GM15510 (cell line): ENCODE data around the gene KIF26A.

Experiments used
- POLR2A ChIP-seq: IDR thresholded peaks from 3 replicates; pipeline ENCODE4 v1.6.1; 2011; ENCODE audit warnings: borderline replicate concordance; ENCODE audit not compliant: insufficient read length; ENCODE audit errors: extremely low read depth

The KIF26A gene

DNA sequence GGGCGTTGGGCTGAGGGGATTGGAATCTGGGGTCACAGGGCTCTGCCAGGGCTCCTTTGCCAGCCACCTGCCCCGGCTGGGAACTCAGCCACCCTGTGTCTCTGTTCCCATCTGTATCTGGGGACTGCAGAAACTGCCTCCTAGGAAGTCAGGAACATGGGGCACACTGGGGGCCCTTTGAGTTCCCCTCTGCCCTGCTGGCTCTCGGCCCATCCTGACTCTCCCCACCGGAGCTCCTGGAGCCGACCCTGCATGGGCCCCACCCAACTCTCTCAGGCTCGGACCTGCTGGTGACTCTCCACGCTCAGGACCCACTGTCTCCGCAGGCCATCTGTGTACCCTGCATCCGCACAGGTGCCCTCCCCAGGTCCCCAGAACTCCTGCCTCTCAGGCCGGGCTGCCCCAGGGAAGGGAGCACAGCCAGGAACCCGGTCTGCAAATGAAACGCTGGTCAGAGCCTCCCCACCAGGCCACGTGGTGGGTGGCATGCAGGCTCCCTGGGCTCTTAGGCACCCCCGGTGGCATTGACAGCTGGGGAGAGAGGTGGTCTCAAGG, 82.8 kb downstream of the KIF26A start:
- TF ChIP-seq POLR2A = no peak

DNA sequence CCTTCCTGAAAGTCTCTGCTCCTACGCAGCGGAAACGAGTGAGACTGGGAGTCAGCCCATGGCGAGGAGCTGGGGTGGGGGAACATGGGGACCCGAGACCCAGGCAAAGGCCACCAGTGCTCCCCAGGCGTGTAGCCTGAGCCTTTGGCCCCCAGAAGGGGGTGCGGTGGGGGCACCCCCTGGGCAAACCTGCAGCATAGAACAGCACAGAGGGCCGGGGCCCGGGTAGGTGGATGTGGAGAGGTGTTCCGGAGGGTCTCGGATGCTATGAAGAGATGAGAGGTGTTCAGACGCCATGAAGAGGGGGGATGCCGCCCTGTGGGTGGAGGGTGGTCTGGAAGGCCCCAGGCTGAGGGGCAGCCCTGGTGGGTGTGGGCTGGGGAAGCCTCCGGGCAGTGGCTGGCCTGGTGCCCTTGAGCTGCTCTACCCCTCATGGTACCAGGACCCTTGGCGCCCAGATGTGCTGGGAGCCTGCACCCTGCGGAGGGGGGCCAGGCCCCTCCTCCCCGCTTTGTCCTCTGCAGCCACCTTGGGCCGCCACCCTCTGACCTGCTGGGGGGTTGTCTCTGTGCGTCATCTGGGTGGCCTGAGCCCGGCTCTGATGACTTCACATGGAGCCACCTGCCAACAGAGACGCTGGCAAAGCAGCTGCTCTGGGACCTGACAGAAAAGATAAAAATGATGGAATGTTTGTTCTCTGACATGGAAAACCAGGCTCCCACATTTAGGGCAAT, 83.4 kb downstream of the KIF26A start:
- no peak for TF ChIP-seq POLR2A

DNA sequence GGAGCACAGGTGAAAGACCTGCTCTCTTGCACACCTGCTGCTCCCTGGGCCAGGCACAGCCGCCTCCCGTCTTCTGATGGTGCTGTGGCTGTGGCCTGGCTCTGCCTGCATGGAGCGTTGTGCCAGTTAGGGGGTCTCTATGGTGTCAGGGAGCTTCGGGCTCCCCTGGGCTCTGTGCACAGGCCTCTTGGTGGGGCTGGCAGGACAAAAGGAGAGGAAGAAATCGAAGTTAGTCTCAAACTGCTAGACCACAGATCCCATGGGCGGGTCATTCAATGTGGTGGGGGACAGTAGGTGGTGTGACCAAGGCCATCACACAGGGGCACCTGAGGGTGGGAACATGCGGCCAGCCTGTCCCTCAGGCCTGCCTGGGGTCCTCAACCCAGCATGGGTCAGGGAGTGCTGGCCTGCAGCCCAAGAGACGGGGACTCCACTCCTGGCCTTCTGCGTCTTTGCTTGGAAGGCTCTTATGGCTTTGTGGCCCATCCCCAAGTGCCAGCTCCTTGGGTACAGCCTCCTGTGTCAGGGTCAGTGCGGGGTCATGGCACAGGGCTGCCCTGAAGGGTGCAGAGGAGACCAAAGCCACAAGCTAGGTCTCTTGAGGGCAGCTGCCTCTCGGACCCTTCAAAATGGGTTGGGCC, 84.1 kb downstream of the KIF26A start:
- no peak for TF ChIP-seq POLR2A

DNA sequence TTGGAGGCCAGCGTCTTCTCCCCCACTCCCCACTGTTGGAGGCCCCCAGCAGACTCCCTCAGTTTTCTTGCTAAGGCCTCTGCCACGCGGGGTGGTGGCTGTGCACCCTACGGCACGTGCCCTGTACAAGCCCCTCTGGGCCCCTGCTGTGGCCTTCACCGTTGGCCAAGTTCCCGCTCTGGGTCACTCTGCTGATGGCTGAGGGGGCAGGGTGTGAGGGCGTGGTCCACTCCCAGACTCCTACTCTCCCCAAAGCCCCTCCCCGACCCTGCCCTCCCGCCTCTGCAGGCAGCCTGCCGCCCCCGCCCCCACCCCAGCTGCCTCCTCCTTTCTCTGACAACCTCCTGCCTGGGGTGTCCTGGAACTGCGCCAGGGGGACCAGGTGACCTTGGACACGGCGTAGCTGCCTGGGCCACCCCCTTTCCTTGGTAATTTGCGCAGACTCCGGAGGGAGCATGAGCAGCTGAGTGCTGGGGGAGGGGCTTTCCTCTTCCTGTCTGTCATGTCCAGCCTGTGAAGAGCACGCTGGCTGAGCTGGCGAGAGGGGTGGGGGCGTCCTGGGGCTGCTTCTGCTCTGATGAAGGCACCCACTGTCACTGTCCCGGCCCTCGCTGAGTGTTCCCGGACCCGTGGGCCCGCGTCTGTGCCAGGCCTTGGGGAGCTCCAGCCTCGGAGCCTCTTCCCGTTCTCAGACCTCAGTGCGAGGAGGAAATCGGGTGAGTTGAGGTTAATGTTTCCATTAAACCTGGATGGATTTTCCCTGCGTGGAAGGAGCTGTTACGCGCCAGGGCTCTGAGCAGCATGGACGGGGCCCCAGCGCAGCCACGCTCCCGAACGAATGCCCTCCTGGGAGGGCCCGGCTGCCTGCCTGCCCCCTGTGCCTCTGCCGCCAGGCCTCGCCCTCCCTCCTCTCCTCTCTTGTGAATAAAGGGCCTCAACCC, 85.0 kb downstream of the KIF26A start:
- no peak for TF ChIP-seq POLR2A

DNA sequence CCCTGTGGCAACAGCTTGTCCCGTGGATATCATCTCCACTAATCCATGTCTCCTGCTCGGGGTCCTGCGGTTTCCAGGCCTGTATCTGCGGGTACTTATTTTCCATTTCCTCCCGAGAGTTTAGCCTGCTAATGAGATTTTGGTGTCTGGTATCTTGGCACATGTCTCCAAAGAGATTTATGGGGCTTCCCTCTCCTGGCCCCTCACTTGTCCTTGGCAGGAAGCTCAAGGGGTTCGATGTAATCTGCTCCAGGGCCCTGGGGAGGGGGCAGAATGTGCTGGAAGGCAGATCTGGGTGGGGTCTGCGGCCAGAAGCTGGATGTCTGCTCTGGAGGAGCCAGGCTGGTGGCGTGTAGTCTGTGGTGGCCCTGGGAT, 85.7 kb downstream of the KIF26A start:
- TF ChIP-seq POLR2A = no peak

DNA sequence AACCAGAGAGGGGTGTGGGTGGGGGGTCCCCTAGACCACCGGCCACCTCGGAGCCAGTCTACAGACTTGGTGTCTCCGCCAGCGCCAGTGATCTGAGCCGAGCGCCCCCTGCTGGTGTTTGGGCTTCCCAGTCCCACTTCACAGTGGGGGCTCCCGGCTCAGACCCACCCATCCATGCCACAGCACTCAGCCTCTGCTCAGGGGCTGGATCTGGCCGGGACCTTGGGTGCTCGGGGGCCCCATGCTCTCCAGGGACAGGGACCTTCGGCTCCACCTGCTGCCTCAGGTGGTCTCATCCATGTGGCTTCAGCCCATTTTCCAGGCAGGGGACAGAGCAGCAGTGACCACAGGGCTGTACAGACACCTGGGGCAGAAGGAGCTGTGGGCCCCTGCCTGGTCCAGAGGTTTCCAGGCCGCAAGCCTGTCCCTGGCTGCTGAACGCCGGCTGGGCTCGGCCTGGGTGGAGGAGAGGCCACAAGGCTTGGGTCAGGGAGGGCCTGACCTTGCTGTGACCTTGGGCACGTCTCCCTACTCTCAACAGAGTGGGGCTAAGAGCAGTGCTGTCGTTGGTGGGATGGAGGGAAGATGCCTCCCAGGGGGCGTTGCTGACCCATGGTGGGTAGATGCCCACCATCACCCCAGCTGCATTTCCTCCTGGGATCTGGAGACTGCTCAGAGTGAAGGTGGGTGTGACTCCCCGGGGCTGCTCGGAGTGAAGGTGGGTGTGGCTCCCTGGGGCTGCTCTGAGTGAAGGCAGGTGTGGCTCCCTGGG, 86.3 kb downstream of the KIF26A start:
- no peak for TF ChIP-seq POLR2A

DNA sequence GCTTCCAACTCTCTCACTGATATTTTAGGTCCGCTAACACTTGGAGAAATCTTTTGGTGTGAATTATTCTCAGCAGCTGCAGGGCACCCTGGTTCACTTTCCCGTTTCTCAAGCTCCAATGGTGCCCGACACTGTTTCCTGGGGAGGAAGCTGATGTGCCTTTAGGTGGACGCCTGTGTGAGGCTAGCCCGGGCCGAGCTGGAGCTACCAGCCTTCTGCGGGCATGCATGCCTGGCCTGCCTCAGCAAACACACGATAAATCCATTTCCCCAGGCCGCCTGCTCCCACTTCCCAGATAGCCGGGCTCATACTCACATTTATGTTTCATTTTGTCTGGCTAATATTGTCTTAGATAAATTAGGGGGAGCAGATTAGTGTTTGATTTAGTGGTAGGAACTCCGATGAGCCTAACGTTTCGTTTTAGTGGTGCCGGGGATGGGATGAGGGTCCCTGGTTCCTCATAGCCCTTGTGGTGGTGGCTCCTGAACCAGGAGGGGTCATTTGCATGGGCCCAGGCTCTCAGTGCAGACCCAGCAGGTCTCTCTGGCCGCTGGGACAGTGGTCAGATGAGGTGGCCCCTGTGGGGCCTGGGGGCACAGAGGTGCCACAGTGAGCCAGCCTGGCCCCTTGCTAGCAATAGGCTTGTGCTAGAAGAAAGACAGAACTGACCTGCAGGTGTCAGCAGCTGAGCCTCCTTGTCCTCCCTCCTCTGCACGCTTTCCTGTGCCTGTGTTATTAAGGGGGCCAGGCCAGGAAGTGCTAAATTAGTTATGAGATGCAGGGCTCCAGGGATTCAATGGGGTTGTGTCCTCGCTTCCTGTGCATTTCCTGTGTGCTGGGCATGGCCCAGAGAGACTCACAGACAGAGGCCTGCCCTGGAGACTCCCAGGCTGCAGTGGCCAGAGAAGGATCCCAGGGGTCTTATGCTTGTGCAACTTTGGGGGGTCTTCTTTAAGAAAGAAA, 88.3 kb downstream of the KIF26A start:
- no peak for TF ChIP-seq POLR2A

DNA sequence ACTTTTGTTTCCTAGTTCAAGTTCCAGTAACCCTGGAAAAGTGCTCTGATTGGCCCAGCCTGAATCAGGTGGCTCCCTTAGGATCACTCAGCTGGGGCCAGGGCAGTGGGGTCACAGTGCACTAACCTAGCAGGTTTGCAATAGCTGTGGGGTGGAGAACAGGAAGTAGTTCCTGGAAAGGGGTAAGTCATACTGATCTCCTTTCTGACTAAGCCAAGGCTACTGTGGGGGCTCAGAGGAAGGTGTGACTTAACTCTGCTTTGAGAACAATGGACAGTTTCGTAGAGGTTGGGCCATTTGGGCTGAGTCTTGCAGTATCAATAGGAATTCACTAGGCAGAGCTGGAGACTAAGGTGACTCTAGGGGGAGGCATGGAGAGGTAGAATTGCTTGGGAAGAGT, 89.4 kb downstream of the KIF26A start:
- no peak for TF ChIP-seq POLR2A

DNA sequence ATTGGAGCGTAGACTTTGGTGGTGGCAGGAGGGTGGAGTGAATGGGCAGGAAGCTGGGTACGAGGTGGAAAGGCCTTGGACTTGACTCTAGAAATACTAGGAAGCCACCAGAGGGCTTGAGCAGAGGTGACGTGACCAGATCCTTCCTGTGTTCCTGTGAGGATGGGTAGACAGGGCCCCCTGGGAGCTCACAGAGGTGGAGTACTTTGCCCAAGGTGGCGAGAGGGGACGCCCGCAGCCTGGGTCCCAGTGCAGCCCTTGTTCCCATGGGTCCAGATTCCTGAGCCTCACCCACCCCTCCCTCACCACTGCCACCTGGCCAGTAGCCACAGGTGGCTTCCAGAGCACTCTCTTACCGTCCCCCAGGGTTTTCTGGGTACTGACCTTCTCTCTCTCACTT, 89.8 kb downstream of the KIF26A start:
- no peak for TF ChIP-seq POLR2A

DNA sequence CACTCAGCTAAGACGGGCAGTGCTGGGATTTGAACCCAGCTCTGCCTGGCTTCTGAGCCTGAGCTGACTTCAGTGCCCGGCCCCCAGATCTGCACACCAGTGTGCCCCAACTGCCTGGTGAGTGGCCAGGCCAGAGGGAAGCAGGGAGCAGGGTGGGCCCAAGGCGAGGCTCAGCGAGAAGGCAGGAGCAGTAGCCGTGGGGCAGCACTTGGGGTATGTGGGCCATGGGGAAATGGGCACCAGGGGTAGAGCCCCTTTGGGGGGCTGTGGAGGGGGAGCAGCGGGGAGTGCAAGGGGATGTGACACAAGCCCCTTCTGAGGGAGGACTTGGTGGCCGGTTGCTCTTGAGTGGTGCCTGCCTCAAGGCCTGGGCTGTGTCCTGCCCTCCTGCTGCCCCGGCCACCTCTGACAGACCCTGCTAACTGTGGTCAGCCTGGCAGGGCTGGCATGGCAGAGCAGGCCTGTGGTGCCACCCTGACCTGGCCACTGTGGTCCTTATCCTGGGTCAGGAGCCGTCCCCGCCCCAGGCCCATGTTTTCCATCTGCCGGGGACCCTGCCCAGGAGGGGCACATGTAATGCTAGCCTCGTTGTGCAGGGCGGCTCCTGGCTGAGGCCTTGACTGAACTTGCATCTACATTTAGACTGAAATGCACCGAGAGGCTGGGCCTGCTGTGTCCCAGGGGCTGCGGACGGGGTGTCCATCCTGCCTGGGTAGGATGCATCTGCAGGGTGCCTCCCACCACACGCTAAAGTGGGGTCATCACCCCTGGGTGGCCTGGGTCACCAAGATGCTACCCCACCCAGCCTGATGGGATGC, 90.5 kb downstream of the KIF26A start:
- no peak for TF ChIP-seq POLR2A

DNA sequence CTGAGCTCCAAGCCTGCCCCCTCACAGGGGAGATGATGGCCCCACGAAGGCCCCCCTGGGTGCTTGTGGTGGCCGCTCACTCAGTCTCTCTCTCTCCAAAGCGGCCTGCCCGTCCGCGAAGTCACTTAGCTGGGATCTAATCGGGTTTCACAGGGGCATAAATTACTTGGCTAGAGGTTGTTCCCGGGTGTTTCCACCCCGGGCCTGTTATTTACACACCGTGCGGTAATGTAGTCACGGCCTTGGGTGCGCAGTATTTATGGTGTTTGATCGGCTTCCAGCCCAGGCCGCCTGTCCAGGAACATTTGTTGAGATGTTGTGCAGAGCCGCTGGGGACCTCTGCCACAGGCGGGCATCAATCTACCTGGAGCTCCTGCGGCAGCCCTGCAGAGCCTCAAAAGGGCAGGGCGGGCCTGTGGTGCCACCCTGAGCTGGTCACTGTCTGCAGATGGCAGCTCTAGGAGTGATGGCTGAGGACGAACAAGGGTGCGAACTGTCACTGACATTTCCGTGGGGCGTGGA, 91.2 kb downstream of the KIF26A start:
- TF ChIP-seq POLR2A = no peak

DNA sequence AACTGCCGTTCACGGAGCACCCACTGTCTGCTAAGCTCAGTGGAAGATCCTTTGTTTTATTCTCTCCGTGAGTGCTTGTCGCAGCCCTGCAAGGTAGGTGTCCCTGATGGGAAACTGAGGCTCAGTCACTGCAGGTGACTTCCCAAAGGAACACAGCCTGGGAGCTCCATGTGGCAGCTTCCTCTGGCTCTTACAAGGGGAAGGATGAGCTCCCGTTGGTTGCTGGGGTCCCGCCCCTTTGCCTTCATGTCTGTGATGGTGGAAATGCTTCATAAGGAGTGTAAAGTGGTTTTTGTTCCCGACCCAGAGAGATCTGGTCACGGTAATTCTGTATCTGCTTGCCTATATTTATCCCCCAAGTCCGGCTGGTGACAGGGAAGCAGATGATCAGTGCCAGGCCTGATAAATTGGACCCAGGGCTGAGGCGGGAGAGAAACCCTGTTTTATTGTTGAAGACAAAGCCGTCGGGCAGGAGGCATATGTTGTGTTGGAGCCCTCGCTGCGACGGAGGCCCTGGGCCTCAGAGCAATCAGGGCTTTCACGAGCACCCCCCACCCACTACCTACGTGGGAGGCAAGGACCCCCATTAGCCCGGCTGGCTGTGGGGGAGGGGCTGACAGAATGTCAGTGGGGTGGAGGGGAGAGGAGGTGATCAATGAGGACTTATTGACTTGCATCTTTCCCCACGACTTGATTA, 91.9 kb downstream of the KIF26A start:
- no peak for TF ChIP-seq POLR2A
